ENCODE data around the gene RELA.

- TF ChIP-seq CTCF (IDR thresholded peaks at IDR 0.05 in 2 of 3, conservative IDR thresholded peaks at IDR 0.05 in 1 of 3; ENCODE audit: control insufficient read depth in 2 of 3, extremely low read depth in 1 of 3, insufficient read depth in 1 of 3, low read depth in 3 of 3, low read length in 3 of 3) = no peak
- TF ChIP-seq EZH2 (IDR thresholded peaks at IDR 0.05; ENCODE audit: borderline replicate concordance, control insufficient read depth, low read depth, low read length) = no peak
- TF ChIP-seq BHLHE40 (IDR thresholded peaks at IDR 0.05; ENCODE audit: borderline replicate concordance in 1 of 2, low read depth in 2 of 2, low read length in 1 of 2) = no peak
- no peak for TF ChIP-seq EP300 (IDR thresholded peaks at IDR 0.05; ENCODE audit: borderline replicate concordance in 1 of 2, control insufficient read depth in 1 of 2, low read depth in 2 of 2, low read length in 2 of 2)
- TF ChIP-seq POLR2A (IDR thresholded peaks at IDR 0.05; ENCODE audit: low read depth, low read length) = no peak; the same call in 1 of the 2 replicates
- TF ChIP-seq, protein P1, sequence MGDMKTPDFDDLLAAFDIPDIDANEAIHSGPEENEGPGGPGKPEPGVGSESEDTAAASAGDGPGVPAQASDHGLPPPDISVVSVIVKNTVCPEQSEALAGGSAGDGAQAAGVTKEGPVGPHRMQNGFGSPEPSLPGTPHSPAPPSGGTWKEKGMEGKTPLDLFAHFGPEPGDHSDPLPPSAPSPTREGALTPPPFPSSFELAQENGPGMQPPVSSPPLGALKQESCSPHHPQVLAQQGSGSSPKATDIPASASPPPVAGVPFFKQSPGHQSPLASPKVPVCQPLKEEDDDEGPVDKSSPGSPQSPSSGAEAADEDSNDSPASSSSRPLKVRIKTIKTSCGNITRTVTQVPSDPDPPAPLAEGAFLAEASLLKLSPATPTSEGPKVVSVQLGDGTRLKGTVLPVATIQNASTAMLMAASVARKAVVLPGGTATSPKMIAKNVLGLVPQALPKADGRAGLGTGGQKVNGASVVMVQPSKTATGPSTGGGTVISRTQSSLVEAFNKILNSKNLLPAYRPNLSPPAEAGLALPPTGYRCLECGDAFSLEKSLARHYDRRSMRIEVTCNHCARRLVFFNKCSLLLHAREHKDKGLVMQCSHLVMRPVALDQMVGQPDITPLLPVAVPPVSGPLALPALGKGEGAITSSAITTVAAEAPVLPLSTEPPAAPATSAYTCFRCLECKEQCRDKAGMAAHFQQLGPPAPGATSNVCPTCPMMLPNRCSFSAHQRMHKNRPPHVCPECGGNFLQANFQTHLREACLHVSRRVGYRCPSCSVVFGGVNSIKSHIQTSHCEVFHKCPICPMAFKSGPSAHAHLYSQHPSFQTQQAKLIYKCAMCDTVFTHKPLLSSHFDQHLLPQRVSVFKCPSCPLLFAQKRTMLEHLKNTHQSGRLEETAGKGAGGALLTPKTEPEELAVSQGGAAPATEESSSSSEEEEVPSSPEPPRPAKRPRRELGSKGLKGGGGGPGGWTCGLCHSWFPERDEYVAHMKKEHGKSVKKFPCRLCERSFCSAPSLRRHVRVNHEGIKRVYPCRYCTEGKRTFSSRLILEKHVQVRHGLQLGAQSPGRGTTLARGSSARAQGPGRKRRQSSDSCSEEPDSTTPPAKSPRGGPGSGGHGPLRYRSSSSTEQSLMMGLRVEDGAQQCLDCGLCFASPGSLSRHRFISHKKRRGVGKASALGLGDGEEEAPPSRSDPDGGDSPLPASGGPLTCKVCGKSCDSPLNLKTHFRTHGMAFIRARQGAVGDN (IDR thresholded peaks at IDR 0.05) = no peak
- TF ChIP-seq, protein P2, sequence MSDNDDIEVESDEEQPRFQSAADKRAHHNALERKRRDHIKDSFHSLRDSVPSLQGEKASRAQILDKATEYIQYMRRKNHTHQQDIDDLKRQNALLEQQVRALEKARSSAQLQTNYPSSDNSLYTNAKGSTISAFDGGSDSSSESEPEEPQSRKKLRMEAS (IDR thresholded peaks at IDR 0.05; ENCODE audit: low read depth, low read length) = no peak
- TF ChIP-seq, protein P3, sequence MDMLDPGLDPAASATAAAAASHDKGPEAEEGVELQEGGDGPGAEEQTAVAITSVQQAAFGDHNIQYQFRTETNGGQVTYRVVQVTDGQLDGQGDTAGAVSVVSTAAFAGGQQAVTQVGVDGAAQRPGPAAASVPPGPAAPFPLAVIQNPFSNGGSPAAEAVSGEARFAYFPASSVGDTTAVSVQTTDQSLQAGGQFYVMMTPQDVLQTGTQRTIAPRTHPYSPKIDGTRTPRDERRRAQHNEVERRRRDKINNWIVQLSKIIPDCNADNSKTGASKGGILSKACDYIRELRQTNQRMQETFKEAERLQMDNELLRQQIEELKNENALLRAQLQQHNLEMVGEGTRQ (IDR thresholded peaks at IDR 0.05; ENCODE audit: borderline replicate concordance, low read depth, low read length) = no peak
- no peak for TF ChIP-seq FOXM1 (IDR thresholded peaks at IDR 0.05; ENCODE audit: low read depth, low read length)
- TF ChIP-seq EGR1 (IDR thresholded peaks at IDR 0.05; ENCODE audit: borderline replicate concordance in 1 of 2, low read depth in 2 of 2, low read length in 2 of 2) = no peak
- TF ChIP-seq, protein P4, sequence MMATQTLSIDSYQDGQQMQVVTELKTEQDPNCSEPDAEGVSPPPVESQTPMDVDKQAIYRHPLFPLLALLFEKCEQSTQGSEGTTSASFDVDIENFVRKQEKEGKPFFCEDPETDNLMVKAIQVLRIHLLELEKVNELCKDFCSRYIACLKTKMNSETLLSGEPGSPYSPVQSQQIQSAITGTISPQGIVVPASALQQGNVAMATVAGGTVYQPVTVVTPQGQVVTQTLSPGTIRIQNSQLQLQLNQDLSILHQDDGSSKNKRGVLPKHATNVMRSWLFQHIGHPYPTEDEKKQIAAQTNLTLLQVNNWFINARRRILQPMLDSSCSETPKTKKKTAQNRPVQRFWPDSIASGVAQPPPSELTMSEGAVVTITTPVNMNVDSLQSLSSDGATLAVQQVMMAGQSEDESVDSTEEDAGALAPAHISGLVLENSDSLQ (IDR thresholded peaks at IDR 0.05) = no peak
Observed at GRCh38 chr11:65619281-65619928, 43.3 kb downstream of the RELA start.
